Suppressor macrophage treated with lipopolysaccharide for 1 hour (primary cell): ENCODE measurements around the gene CYREN.
"Not testable (repeated sequence)": the region's sequence is repeated elsewhere in the genome, so short reads cannot be mapped to it uniquely, and the experiment has no call there.

Source experiments
- DNase-seq, 3 donors: peaks; one replicate each; pipeline ENCODE4 v3.0.0-alpha.2; 2020 to 2022

Gene CYREN

DNA sequence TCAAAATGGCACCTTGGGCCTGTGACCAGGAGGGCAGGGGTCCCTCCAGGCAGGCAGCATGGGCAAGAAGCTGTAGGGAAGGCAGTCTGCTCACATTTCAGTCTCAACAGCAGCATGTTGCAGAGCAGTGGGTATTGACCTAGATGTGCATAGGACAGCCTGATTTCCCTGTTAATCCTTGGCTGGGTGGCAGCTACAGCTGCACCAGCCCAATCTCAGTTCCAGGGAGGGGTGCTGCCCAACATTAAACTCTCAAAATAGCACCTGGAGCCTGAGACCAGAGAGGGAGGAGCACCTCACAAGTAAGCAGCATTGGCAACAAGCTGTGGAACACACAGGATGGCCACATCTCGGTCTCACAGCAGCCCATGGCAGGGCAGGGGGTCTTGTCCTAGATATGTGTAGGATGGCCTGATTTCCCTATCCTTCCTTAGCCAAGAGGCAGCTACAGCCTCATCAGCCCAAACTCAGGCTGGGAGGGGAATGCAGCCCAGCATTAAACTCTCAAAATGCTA lies 12.3 kb downstream of the CYREN start:
- no peak for DNase-seq

DNA sequence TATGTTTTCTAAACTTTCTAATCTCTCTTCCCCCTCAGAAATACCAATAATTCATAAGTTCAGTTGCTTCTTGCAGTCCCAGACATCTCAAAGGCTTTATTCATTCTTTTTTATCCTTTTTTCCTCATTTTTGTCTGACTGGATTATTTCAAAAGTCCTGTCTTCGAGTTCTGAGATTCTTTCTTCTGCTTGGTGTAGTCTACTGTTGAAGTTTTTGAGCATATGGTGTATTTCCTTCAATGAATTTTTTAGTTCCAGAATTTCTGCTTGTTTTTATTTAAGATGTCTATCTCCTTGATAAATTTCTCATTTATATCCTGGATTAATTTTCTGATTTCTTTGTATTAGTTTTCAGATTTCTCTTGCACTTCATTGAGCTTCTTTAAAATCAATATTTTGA lies 14.2 kb downstream of the CYREN start:
- DNase-seq: no peak

DNA sequence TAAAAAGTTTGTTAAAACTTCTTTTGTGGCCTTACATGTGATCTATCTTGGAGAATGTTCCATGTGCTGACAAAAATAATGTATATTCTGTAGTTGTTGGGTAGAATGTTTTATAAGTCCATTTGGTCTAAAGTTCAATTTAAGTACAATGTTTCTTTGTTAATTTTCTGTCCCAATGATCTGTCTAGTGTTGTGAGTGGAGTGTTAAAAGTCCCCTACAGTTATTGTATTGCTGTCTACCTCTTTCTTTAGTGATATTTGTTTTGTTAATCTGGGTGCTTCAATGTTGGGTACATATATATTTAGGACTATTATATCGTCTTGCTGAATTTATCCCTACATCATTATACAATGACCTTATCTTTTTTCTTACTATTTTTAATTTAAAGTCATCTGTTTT lies 15.8 kb downstream of the CYREN start:
- no peak for DNase-seq

DNA sequence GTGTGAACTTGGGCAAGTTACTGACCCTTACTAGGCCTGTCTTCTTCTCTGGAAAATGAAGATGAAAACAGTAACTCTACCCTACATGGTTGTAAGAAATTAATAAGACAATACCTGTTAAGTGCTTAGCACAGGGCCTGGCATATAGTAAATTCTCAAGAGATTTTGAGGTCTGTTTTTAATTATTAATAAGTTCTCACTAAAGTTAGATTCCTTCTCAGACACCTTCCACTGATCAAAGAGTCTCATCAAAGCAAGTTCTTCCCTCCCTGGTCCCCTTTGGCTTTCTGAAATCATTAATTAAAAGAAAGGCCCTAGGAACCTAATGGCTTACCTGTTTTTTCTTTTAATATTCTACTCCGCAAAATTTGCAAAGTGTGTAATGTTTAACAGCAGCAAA lies 18.1 kb downstream of the CYREN start:
- DNase-seq: no peak

DNA sequence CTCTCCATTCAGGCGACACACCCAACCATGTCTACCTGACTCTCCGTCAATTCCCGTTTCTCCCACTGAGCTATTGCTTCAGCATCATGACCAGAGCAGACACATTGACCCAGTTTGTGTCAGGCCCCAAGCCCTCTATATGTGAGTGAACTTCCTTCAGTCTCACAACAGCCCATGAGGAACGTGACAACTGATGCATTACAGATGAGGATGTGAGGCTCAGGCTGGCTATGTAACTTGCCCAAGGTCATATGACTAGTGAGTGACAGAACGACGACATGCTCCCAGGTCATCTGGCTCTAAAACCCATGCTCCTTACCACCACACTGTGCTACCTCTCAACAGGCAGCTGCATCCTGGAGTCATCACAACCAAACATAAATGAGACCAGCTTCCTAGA lies 19.0 kb downstream of the CYREN start:
- DNase-seq: peak; percentile 79 to 88 (median 83)

DNA sequence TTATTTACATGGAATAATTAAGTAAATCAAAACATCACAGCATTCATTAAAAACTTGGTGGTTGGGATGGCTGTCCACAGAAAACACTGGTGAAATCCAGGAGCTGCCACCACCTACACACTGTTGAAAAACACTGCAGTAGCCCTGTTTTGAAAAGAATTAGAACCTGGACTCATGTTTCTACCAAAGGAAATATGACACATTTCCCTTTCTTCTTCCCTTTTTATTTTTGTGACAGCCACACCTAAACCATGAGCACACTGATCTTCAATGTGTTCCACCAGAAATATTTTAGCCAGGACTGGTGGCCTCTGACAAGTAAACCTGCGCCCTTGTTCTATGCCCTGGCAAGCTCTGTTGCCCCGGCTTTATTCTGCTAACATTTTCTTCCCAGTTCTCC lies 19.4 kb downstream of the CYREN start:
- peak; percentile 62 to 75 (median 74) for DNase-seq

DNA sequence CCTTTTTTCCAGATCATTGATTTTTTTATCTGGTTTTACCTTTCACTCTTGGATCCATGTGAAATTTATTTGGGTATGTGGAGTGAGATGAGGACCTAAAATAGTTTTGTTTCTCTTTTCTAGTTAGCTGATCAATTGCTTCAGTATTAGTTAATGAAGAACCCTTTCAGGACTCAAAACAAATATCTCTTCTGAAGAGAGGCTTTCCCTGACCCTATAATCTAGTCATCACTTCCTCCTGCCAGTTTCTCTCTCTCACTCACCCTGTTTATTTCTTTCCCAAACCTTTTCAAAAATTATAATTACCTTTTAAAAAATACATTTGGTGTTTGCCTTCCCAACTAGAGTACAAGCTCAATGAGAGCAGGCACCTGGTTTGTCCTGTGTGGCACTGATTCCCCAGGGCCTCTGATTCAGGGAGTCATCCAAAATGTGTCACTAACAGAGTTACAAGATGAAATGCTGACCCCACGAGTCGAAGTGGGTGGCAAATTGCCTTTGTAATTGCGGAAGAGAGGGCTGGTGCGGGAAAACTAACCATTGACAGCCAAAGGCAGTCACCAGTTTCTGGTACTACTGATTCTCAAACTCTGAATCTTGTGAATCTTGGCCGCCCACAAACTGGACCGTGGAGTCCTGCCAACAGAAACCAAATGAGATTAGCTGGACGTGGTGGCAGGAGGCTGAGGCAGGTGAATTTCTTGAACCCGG lies 20.3 kb downstream of the CYREN start:
- DNase-seq: peak; percentile 77 to 81 (median 81)

DNA sequence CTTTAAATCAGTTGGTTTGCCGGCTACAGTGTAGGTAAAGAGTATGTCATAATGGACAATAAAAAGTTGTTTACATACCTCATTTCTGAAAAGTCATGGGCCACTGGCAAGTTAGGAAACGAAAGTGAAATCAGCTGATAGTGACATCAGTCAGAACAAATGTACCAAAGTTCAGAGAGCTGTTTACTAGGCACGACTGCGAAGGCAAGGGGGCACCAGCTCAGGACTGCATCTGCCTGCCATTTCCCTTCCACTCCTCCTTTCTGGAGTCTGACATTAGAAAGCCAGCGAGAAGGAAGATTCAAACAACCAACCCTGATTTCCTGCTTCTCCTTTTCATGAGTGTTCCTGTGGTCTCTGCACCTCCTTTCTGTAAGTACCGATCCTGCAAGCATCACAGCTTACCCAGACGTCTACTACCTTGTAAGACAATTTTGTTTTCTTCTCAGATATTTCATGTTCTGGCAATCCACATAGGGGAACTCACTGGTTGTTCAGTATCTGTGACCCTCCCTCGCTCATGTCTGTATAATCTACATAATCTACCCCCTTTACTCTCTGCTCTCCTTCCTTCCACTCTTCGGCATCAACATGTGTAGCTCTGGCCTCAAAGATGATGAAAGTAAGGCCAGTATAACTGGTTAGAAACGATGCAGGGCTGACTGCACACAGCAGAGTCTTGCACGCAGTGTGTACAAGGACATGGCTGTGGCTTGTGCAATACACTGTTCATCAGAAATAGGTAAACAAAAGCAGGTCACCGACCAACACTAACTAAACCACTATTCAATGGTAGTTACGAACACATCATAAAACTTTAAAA lies 22.4 kb downstream of the CYREN start, which contains the start of gene TMEM140:
TSS of gene TMEM140 (plus strand) at position 174 of the 823 bp plus-strand sequence. CDS start 16,370 bp downstream, outside the sequence.
- peak; percentile 87 to 97 (median 92) for DNase-seq

DNA sequence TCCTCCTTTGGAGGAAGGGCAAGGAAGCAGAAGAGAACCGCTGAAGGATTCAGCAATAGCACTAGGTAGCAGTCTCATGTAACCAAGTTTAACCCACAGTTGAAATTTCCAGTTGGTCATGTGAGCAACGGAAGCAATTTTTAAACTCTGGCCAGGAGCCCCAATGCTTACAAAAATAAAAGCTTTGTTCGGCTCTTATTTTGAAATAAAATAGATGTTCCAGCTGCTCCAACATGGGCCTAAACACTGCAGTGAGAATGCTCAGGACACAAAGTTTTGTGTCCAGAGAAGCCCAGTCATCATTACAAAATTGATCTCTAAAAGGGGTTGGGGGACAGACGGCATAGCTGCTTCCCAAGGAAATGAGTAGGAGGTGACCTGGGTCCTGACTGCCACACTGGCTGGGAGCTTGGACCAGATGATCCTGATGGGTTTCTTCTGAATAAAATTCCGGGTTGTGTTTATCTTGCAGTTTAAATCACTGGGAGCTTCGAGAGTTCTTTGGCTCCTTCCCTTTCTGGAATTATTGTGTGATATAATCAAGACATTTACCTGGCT lies 23.1 kb downstream of the CYREN start:
- DNase-seq: peak; percentile 55 to 80 (median 67)

DNA sequence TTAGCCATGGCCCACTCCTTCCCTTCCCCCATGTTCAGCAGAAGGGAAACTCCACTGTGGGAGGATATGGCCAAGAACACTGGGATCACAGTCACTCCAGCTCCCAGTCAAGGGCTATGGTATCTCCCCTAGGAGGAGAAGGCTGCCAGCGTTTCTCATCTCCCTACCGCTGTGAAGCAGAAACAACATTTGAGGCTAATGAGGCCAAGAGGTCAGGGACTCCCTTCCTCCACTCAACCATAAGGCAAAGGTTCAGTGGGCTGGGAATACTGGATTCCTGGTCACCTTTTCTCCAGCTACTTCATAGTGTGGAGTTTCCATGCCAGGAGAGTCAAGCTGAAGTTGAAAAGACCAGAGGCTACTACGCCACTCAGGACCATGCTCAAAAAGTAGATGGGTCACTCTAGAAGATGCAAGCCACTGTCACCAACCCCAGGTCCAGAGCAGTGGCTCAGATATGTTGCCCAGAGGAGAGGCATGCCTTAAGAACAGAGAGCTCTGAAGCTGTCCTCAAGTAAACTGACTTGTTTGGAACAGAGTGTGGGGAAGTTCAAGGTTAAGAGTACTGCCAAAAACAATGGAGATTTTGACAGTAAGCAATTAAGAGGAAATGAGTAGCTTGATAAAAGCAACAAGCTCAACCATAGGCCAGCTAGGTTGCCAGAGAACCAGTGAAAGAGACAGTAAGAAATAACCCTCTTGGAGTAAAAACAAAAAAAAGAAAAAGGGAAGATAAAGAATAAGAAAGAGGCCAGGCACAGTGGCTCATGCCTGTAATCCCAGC lies 26.4 kb downstream of the CYREN start:
- DNase-seq: no peak

DNA sequence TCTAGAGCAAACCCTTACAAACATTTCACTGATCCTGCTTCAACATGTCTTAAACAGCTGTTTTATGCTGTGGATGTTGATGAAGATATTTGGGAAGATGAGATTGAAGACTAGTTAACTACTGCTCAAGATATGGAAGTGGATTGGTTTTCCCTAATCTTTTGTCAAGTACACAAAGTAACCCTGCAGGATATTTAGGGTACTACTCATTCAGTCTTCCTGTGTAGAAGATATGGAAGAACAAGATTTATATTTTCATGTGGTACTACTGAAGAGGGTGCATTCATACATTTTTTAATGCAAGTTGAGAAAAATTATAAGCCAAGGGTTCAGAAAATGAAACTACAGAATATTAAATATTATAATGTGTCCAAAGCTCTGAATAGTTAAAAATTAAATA lies 40.9 kb downstream of the CYREN start:
- DNase-seq: no peak

DNA sequence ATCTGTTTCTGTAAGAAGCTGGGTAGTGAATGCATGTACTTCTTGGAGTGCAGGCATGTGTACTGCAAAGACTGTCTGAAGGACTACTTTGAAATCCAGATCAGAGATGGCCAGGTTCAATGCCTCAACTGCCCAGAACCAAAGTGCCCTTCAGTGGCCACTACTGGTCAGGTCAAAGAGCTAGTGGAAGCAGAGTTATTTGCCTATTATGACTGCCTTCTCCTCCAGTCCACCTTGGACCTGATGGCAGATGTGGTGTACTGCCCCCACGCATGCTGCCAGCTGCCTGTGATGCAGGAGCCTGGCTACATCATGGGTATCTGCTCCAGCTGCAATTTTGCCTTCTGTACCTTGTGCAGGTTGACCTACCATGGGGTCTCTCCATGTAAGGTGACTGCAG lies 41.6 kb downstream of the CYREN start:
- DNase-seq: no peak

DNA sequence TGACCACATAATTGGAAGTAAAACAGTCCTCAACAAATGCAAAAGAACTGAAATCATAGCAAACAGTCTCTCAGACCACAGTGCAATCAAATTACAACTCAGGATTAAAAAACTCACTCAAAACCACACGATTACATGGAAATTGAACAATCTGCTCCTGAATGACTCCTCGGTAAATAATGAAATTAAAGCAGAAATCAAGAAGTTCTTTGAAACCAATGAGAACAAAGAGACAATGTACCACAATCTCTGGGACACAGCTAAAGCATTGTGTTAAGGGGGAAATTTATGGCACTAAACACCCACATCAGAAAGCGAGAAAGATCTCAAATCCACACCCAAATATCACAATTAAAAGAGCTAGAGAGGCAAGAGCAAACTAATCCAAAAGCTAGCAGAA lies 45.9 kb downstream of the CYREN start:
- not testable (repeated sequence) for DNase-seq

DNA sequence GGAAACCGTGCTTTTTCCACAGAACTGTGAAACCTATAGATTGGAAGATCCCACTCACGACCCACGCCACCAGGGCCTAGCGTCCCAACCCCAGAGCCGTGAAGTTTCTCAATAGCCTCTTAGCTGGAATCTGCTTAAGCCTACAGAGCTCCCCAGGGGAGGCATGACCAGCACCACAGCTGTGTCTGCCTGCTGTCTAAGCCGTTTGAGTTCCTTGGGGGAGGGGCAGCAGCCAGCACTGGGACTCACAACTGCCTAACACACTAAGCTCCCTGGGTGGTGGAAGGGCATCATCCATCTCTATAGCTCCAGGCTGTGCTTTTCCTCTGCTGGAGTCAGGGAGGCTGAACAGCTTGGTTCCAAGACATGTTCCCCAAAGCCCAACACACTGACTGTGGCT lies 48.6 kb downstream of the CYREN start:
- DNase-seq: no peak

DNA sequence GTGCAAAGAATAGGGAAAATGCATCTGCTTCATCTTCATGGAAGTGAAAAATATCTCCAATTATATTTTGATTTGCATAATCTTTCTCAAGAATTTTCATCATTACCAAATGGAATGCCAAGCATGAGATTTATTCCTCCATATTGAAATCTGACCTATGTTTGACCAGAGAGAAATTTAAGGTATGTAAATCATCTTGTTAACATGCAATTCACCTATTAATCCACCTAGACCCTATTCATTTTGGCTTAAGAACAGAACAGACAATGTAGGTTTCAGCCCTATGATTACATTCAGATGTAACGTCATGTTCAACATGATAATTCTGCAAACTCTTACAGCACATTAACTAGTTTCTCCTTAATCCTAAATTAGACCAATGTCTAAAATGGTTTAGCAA lies 53.4 kb downstream of the CYREN start:
- DNase-seq: no peak
